ENCODE measurements around the gene HNRNPUL1.

DNA sequence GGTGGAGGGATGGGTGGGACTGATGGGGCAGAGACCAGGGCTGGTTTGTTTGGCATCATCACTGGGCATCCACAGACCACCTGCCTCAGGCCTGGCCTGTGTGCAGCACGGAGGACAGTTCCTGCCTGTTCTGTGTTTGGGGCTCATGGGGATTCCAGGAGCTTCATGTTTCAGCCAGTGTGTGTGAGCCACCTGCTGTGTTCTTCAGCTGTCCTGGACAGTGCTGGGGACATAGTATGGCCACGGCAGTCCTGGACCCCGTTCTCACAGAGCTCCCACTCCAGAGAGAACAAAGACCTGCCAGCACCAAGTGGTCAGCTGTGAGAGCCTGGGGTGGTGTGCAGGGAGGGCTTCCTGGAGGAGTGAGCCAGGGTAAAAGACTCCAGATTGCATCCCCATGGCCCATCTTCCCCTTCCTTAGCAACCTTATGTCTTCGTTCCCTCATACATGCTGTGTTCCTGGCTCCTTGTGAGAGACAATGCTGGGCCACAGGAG lies 43.8 kb downstream of the HNRNPUL1 start:
- no peak for TF ChIP-seq EZH2 (IDR thresholded peaks at IDR 0.05; ENCODE audit: insufficient read depth, poor library complexity, severe bottlenecking)
- TF ChIP-seq EZH2phosphoT487 (IDR thresholded peaks at IDR 0.05; ENCODE audit: insufficient read depth, low read depth) = no peak
